Skeletal muscle satellite cell (primary cell): ENCODE measurements around the gene ALK.

Experiments used
- H3K27me3 ChIP-seq: 2 replicates; pipeline ENCODE4 v1.7.0; 2013; ENCODE audit warnings: low read length; ENCODE audit not compliant: control insufficient read depth, insufficient read depth
- H3K36me3 ChIP-seq: 2 replicates; pipeline ENCODE4 v1.7.0; 2013; ENCODE audit warnings: mild to moderate bottlenecking, control low read depth, low read length; ENCODE audit not compliant: insufficient read depth
- H3K4me1 ChIP-seq: 2 replicates; pipeline ENCODE4 v1.7.0; 2013; ENCODE audit warnings: low read length; ENCODE audit not compliant: control insufficient read depth, insufficient read depth
- H3K4me2 ChIP-seq: 2 replicates; pipeline ENCODE4 v1.7.0; 2013; ENCODE audit warnings: mild to moderate bottlenecking, low read length
- H3K4me3 ChIP-seq: 2 replicates; pipeline ENCODE4 v1.7.0; 2013; ENCODE audit warnings: low read length
- H3K9ac ChIP-seq: 2 replicates; pipeline ENCODE4 v1.7.0; 2013; ENCODE audit warnings: mild to moderate bottlenecking, low read depth, low read length, moderate library complexity
- H3K9me3 ChIP-seq: replicated peaks from 2 replicates; pipeline ENCODE4 v1.7.0; 2013; ENCODE audit warnings: mild to moderate bottlenecking, control low read depth, low read length

ALK gene

DNA sequence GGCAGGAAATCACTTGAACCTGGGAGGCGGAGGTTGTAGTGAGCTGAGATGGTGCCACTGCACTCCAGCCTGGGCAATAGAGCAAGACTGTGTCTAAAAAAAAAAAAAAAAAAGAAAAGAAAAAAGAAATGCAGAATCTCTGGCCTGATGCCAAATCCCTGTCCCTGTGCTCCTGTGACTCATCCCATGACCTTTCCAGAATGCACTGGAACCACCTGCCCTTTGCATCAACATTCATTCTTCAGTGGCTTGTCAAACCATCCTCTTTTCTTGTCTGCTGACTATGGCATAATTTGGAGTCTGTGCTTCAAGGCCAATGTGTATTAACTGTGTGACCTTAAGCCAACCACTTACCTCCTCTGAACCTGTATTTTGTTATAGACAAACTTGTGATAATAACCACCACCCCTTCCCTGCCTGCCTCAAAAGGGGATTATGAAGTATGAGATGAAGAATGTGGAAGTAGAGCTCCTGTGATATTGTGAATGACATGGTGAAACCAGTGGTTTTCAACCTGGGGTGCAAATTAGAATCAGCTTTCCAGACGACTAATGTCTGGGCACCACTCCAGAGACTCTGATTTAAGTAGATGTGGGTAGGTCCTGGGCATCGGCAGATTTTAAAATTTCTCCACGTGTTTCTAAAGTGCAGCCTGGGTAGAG, 616.9 kb downstream of the ALK start:
- Histone ChIP-seq H3K4me1 (no peaks in the 10 kb centered on the region), H3K9me3 (no peaks in the 10 kb centered on the region), H3K27me3 (peaks cover 26% of the 10 kb centered on the region), H3K36me3 (no peaks in the 10 kb centered on the region), H3K4me2 (no peak overlapping the region), H3K4me3 (no peak overlapping the region), H3K9ac (no peak overlapping the region)

DNA sequence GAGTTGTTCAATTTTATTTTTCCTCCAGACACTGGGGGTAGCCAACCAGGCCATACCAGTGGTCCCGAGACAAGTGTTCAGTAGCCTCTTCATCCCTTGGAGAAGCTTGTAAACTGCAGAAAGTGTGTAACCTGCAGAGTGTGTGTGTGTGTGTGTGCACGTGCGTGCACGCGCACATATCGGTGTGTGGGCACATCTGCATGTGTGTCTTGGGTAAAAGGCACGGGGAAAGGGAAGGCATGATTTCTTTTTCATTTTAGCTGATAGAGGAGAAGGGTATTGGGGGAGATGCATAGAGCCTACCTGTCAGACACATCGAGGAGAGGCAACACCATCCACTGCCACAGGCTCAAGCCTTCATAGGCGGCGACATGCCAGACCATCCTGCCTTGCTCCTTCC, 624.8 kb downstream of the ALK start:
- Histone ChIP-seq H3K4me2 (no peak overlapping the region), H3K9ac (no peak overlapping the region), H3K9me3 (no peaks in the 10 kb centered on the region), H3K4me1 (no peaks in the 10 kb centered on the region), H3K27me3 (peaks cover 69% of the 10 kb centered on the region), H3K36me3 (no peaks in the 10 kb centered on the region), H3K4me3 (no peak overlapping the region)

DNA sequence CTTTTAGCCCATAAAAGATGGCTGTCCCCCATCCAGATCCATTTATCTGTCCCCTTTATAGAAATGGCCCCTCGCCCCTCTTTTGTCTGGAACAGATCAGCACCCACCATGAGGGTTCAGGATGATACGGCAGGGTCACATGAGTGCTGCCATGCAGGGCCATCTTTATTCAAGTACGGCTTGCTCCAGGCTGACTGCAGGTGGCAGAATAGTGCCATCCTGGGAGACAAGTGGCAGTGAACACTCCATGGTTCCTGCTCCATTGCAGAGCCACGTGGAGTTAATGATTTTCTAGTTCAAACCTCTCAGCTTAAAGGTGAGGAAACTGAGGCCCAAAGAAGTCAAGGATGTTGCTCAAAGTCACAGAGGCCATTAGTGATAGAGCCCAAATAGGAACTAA, 625.5 kb downstream of the ALK start:
- H3K9ac ChIP-seq = no peak overlapping the region
- no peaks in the 10 kb centered on the region for H3K36me3 ChIP-seq
- no peak overlapping the region for H3K4me2 ChIP-seq
- no peak overlapping the region for H3K4me3 ChIP-seq
- H3K9me3 ChIP-seq = no peaks in the 10 kb centered on the region
- peaks cover 63% of the 10 kb centered on the region for H3K27me3 ChIP-seq
- H3K4me1 ChIP-seq = no peaks in the 10 kb centered on the region

DNA sequence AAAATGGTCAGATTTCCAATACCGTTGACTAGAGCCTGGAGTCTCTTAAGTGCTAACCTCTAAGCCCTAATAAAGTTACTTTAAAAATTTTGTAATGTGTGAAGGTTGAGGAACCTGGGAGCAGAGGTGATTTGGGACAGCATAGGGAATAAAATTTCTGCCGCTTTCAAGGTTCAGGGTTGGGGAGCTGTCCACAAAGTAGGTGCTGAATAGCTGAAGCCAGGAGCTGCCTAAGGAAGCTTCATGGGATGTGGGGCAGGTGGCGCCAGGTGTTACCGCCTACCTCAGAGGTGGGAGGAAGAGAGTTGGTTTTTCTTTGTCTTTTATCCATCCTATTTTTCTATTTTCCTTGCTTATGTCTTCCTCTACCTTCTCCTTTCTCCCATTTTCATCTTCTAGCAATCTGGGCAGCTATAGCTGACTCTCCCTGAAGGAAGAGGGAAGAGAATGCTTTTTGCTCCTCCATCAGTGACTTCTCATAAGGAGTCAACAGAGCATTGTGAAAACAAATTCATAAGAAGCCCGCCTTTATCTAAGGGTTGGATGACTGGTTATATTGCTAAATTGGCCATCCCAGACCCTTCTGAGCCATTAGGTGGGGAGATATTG, 627.5 kb downstream of the ALK start:
- H3K27me3 ChIP-seq = peaks cover 59% of the 10 kb centered on the region
- no peaks in the 10 kb centered on the region for H3K4me1 ChIP-seq
- H3K9ac ChIP-seq = no peak overlapping the region
- H3K9me3 ChIP-seq = no peaks in the 10 kb centered on the region
- H3K4me2 ChIP-seq = no peak overlapping the region
- H3K4me3 ChIP-seq = no peak overlapping the region
- no peaks in the 10 kb centered on the region for H3K36me3 ChIP-seq

DNA sequence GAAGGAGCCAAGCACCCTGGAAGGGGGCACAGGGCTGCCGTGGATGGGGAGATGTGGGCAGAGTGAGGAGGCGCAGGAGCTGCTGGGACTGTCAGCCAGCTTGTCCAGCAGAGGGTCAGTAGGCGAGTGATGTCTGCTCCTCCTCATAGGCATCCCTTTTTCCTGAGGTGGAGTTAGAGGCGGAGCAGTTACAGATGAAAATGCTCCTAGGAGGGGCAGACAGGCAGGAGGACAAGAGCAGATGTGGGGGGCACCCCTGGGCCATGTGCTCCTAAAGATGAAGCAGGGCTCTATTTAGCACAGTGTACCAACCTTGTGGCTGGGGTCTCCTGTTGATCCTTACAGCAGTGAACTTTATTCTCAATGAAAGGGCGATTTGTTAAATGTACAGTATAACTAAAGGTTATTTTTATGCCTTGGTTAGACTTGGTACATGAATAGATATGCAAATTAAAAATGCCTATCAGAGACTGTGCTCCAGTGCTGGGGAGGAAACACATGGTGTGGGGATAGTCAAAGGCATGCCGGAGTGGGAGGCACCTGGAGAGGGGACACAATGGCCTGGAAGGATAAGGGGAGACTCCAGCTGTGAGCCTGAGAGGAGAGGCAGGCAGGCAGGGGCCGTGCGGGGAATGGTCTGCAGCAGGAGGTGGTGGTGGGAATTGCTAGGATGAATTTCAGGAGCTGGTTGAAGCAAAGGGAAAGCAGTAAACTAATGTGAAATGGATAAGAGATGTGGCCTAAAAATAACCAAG, 630.9 kb downstream of the ALK start:
- Histone ChIP-seq H3K4me1 (no peaks in the 10 kb centered on the region), H3K9me3 (no peaks in the 10 kb centered on the region), H3K4me3 (no peak overlapping the region), H3K9ac (no peak overlapping the region), H3K27me3 (peaks cover 28% of the 10 kb centered on the region), H3K4me2 (no peak overlapping the region), H3K36me3 (no peaks in the 10 kb centered on the region)

DNA sequence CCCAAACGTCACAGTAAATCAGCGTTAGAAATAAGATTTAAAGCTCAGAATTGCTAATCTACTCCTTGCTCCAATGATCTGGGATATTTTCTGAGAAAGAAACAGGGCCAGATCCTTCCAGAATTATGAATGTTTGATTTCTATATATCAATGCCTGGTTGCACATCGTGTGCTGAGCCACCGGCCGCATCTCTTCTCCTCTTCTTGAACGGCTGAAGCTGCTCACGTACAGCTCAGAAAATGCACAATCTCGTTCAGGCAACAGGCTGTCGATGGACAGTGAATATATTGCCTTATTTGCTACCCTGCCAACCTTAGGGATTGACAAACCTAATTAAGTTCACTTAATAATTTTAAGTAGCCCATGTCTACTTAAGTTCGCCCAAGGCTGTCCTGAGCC, 636.7 kb downstream of the ALK start:
- no peak overlapping the region for H3K4me2 ChIP-seq
- peaks cover 11% of the 10 kb centered on the region for H3K4me1 ChIP-seq
- H3K27me3 ChIP-seq = peaks cover 47% of the 10 kb centered on the region
- no peaks in the 10 kb centered on the region for H3K9me3 ChIP-seq
- H3K9ac ChIP-seq = no peak overlapping the region
- no peak overlapping the region for H3K4me3 ChIP-seq
- no peaks in the 10 kb centered on the region for H3K36me3 ChIP-seq

DNA sequence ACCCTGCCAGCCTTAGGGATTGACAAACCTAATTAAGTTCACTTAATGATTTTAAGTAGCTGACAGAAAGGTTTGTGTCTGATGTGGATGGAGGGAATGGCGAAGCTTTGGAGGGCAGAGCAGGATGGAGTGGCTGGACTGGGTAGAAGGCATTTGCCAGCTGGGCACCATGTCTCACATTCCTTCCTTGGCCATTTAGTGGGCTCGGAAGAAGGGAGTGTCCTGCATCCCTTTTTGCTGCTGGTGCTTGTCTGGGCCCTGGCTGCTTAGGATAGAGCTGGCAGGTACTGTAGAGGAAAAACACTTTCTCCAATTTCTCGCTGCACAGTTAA, 639.5 kb downstream of the ALK start:
- H3K27me3 ChIP-seq = peaks cover 71% of the 10 kb centered on the region
- peak overlapping the region; percentile 71 for H3K4me2 ChIP-seq
- H3K9me3 ChIP-seq = no peaks in the 10 kb centered on the region
- no peak overlapping the region for H3K9ac ChIP-seq
- no peaks in the 10 kb centered on the region for H3K36me3 ChIP-seq
- peak overlapping the region; percentile 40 for H3K4me3 ChIP-seq
- H3K4me1 ChIP-seq = peaks cover 11% of the 10 kb centered on the region

DNA sequence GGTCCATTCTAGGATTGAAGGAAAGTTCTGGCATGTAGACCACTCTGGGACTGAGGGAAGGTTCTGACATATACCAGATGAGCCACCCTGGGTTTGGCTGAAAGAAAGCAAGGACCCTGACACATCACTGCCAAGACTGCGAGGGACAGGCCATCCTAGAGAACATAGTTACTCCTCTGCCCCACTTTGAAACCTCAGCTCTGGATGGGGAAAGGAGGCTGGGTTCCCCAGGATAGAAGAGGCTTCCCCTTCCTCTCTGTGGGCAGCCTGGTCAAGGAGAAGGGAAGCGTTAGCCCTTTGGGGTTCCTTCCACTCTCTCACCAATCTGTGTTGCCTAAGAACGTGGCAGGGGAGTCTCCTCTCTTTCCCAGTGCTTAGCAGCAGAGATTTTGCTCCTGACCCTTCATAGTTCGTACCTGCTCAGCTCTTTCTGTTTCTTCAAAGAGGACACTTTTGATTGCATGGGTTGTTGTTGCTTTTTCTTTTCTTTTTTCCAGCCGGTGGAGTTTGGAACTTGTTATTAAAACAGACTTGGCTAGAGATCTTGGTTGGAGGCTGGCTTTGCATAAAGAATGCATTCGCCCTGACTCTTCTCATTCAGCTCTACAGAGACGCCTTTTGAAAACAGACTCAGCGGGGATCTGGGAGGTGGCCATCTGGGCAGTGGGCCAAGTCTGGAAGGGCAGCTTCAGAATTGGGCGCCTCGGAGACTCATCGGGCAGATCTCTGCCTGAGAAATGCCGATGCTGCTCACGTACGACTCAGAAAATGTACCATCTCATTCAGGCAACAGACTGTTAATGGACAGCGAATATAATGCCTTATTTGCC, 640.1 kb downstream of the ALK start:
- peak overlapping the region; percentile 40 for H3K4me3 ChIP-seq
- H3K4me2 ChIP-seq = peak overlapping the region; percentile 71
- H3K4me1 ChIP-seq = peaks cover 11% of the 10 kb centered on the region
- no peak overlapping the region for H3K9ac ChIP-seq
- no peaks in the 10 kb centered on the region for H3K9me3 ChIP-seq
- peaks cover 77% of the 10 kb centered on the region for H3K27me3 ChIP-seq
- no peaks in the 10 kb centered on the region for H3K36me3 ChIP-seq

DNA sequence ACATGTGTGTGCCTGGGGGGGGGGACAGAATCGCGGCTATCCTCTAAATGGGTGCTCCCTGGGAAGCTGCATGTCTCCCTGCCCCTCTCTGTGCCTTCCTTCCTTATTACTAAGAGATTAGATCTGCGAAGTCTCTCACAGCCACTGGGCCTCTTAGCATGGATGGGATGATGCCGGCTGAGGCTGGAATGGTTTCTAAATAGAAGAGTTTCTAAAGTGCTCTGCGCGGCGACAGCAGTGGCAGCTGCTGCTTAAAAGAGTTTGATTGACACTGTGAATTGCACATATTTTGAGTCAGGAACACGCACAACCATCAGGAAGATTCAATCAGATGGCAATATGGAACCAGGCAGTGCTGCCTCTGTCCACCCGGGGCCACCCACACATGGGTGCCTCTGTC, 642.4 kb downstream of the ALK start:
- Histone ChIP-seq H3K4me2 (no peak overlapping the region), H3K27me3 (peaks cover 85% of the 10 kb centered on the region), H3K9ac (no peak overlapping the region), H3K9me3 (no peaks in the 10 kb centered on the region), H3K4me1 (peaks cover 11% of the 10 kb centered on the region), H3K4me3 (no peak overlapping the region), H3K36me3 (no peaks in the 10 kb centered on the region)

DNA sequence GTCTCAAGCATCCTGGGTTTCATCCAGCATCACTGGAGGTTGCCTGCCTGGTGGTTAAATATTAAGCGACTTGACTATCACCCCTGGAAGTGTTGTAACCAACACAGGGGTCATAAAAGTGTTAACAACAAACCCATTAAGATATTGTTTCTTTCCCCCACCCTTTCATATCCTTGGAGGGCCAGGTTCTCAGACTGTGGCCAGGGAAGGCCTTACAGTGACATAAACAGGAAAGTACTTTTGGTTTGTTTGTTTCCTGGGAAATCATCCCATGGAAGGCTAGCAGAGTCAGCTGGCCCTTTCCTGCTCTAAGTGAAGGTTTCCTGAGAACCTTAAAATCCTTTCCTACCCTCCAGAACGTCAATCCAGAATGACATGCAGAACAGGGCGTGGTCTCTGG, 645.2 kb downstream of the ALK start:
- no peak overlapping the region for H3K4me2 ChIP-seq
- peaks cover 69% of the 10 kb centered on the region for H3K27me3 ChIP-seq
- H3K36me3 ChIP-seq = no peaks in the 10 kb centered on the region
- no peak overlapping the region for H3K4me3 ChIP-seq
- no peak overlapping the region for H3K9ac ChIP-seq
- H3K4me1 ChIP-seq = peaks cover 3% of the 10 kb centered on the region
- H3K9me3 ChIP-seq = no peaks in the 10 kb centered on the region

DNA sequence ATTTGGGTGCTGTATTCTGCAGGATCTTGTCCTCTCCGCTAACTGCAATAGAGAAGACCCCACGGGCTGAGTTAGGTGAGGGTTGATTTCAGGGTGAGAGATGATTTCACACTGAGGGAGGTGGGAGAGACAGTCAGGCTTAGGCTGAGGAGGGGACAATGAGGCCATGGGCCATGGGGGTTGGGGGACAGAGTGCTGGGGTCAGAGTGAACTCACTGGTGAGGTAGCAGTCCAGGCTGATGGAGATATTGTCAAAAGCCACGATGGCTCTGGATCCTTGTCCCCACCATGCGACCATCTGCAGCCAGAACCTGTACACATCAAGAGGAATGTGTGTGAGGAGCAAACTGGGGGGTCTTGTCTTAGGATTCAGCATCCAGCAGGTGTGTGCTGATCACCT, 646.2 kb downstream of the ALK start:
- no peaks in the 10 kb centered on the region for H3K36me3 ChIP-seq
- no peaks in the 10 kb centered on the region for H3K9me3 ChIP-seq
- H3K9ac ChIP-seq = no peak overlapping the region
- H3K4me2 ChIP-seq = no peak overlapping the region
- no peak overlapping the region for H3K4me3 ChIP-seq
- H3K4me1 ChIP-seq = no peaks in the 10 kb centered on the region
- peaks cover 68% of the 10 kb centered on the region for H3K27me3 ChIP-seq
